ENCODE measurements around the gene MED8.

Gene MED8

DNA sequence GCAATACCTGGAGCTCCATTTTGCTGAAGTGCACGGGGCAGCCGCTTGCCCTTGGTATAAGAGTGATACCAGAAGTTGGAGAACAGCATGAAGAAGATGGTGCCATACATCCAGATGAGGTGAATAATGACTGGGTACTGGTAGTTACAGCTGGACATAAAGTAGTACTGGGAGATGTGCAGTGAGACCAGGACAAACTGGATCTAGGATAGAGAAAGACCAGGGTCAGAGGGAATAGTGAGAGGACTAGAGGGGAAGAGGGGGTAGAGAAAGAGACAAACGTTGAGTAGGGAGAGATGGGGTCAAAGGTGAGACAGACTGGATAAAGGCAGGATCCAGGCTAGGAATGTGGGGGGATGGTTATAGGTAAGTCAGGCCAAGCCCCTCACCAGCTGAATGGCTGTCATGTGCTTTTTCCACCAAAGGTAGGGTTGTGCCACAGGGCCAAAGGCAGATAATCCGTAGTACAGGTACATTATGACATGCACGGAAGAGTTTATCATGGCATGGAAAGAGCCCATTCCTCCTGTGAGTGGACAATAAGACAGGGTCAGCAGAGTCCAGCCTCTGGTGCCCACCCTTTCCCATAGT is 25.6 kb downstream of the MED8 start:
- no peak for FAIRE-seq

GRCh38 chr1:43363283-43363934 is 26.2 kb downstream of the MED8 start:
- no peak for FAIRE-seq
- TF ChIP-seq PAX5 (IDR thresholded peaks at IDR 0.05; ENCODE audit: insufficient read depth, low read length, severe bottlenecking) (no peak), SPI1 (IDR thresholded peaks at IDR 0.05; ENCODE audit: low read depth, low read length) (no peak), POLR2AphosphoS5 (IDR thresholded peaks at IDR 0.05; ENCODE audit: low read depth, low read length) (0 out of 2 replicates have a peak, but pooled peaks have one; percentile 14), POLR2A (IDR thresholded peaks at IDR 0.05; ENCODE audit: low read depth, low read length) (no peak)
- DNase-seq (ENCODE audit: insufficient read length, low spot score) = no peak

More for the DNA sequence above, 25.6 kb downstream of the MED8 start:
- no peak for DNase-seq (ENCODE audit: insufficient read length, low spot score)
- TF ChIP-seq POLR2A (IDR thresholded peaks at IDR 0.05; ENCODE audit: low read depth, low read length) = no peak

DNA sequence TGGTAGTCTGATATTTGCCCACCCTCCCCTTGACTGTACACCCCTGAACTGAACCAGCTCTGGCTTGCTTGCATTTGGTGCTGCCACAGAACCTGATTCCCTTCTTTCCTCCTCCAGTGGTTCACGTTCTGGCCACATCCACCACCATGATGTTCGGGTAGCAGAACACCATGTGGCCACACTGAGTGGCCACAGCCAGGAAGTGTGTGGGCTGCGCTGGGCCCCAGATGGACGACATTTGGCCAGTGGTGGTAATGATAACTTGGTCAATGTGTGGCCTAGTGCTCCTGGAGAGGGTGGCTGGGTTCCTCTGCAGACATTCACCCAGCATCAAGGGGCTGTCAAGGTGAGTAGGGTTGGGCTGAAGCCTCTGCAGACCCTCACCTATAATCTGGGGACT is 29.0 kb downstream of the MED8 start:
- FAIRE-seq (no peak), DNase-seq (ENCODE audit: insufficient read length, low spot score) (no peak)
- TF ChIP-seq POLR2A (IDR thresholded peaks at IDR 0.05; ENCODE audit: low read depth, low read length) = no peak
- no peak for TF ChIP-seq SPI1 (IDR thresholded peaks at IDR 0.05; ENCODE audit: low read depth, low read length)
- no peak for TF ChIP-seq POLR2AphosphoS5 (IDR thresholded peaks at IDR 0.05; ENCODE audit: low read depth, low read length)
- no peak for TF ChIP-seq PAX5 (IDR thresholded peaks at IDR 0.05; ENCODE audit: insufficient read depth, low read length, severe bottlenecking)
- no peak for TF ChIP-seq TAF1 (IDR thresholded peaks at IDR 0.05; ENCODE audit: low read depth, low read length)
- no peak for TF ChIP-seq POU2F2 (IDR thresholded peaks at IDR 0.05; ENCODE audit: low read depth, low read length)

DNA sequence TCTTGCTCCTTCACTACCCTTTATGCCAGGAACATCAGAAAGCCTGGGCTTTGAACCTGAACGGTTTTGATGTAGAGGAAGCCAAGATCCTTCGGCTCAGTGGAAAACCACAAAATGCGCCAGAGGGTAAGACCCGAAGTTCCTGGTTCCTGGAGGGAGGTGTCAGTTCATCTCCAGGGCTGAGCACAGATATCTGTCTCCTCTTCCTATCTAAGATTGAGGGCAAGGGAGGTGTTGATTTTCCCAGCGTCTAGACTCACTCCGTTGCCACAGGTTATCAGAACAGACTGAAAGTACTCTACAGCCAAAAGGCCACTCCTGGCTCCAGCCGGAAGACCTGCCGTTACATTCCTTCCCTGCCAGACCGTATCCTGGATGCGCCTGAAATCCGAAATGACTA is 29.9 kb downstream of the MED8 start:
- no peak for TF ChIP-seq TAF1 (IDR thresholded peaks at IDR 0.05; ENCODE audit: low read depth, low read length)
- no peak for TF ChIP-seq POLR2A (IDR thresholded peaks at IDR 0.05; ENCODE audit: low read depth, low read length)
- TF ChIP-seq POU2F2 (IDR thresholded peaks at IDR 0.05; ENCODE audit: low read depth, low read length) = no peak
- no peak for TF ChIP-seq PAX5 (IDR thresholded peaks at IDR 0.05; ENCODE audit: insufficient read depth, low read length, severe bottlenecking)
- no peak for TF ChIP-seq SPI1 (IDR thresholded peaks at IDR 0.05; ENCODE audit: low read depth, low read length)
- no peak for TF ChIP-seq POLR2AphosphoS5 (IDR thresholded peaks at IDR 0.05; ENCODE audit: low read depth, low read length)
- no peak for FAIRE-seq
- no peak for DNase-seq (ENCODE audit: insufficient read length, low spot score)

GRCh38 chr1:43358746-43359693 is 30.6 kb downstream of the MED8 start, which contains the start of gene CDC20:
TSS of gene CDC20 (plus strand) at chr1:43358981. CDS start at chr1:43359216, 235 bp downstream.
- DNase-seq (ENCODE audit: insufficient read length, low spot score) (peak; percentile 94), FAIRE-seq (peak; percentile 90)
- TF ChIP-seq POLR2A (IDR thresholded peaks at IDR 0.05; ENCODE audit: low read depth, low read length) = peak; percentile 73
- no peak for TF ChIP-seq TAF1 (IDR thresholded peaks at IDR 0.05; ENCODE audit: low read depth, low read length)
- peak; percentile 81 for TF ChIP-seq POLR2AphosphoS5 (IDR thresholded peaks at IDR 0.05; ENCODE audit: low read depth, low read length)

GRCh38 chr1:43358121-43358745 is 31.4 kb downstream of the MED8 start:
- FAIRE-seq (peak; percentile 50), DNase-seq (ENCODE audit: insufficient read length, low spot score) (peak; percentile 43)
- TF ChIP-seq SPI1 (IDR thresholded peaks at IDR 0.05; ENCODE audit: low read depth, low read length) = no peak
- no peak; the same call in 1 of the 2 replicates for TF ChIP-seq POLR2A (IDR thresholded peaks at IDR 0.05; ENCODE audit: low read depth, low read length)
- TF ChIP-seq POU2F2 (IDR thresholded peaks at IDR 0.05; ENCODE audit: low read depth, low read length) = no peak
- TF ChIP-seq TAF1 (IDR thresholded peaks at IDR 0.05; ENCODE audit: low read depth, low read length) = no peak

DNA sequence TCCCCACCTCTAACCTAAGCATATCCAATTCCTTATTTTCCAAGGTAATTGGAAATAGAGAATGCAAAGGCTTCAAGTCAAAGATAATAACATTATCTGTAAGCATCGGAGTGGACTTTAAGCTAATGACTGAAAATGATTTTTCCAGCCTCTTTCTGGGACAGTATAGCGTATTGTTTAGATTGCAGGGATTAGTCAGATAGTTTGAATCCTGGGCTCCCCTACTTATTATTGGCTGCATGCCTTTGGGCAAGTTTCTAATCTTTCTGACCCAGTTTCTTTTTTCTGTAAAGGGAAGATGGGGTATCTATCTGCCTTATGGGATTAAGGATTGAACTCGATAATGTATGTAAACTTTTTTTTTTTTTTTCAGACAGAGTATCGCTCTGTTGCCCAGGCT is 32.3 kb downstream of the MED8 start:
- FAIRE-seq (no peak), DNase-seq (ENCODE audit: insufficient read length, low spot score) (no peak)
- TF ChIP-seq POLR2AphosphoS5 (IDR thresholded peaks at IDR 0.05; ENCODE audit: low read depth, low read length) (no peak), SPI1 (IDR thresholded peaks at IDR 0.05; ENCODE audit: low read depth, low read length) (no peak), TAF1 (IDR thresholded peaks at IDR 0.05; ENCODE audit: low read depth, low read length) (no peak), POLR2A (IDR thresholded peaks at IDR 0.05; ENCODE audit: low read depth, low read length) (no peak), POU2F2 (IDR thresholded peaks at IDR 0.05; ENCODE audit: low read depth, low read length) (no peak), PAX5 (IDR thresholded peaks at IDR 0.05; ENCODE audit: insufficient read depth, low read length, severe bottlenecking) (no peak)

DNA sequence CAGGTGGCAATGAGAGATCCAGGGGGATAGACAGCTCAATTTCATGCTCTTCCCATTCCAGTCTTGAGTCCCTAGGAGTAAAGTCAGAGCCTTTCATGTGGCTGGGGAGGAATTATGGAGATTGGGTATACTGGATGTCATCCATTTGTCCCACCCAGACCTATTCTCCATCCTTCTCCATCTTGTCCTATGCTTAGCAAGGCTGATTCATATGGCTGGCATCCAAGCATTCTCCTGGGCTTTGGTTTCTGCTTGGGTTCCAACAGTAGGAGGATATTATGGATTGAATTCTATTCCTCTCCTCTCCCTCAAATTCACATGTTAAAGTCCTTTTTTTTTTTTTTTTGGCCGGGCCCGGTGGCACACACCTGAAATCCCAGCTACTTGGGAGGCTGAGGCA is 34.7 kb downstream of the MED8 start:
- no peak for FAIRE-seq
- TF ChIP-seq PAX5 (IDR thresholded peaks at IDR 0.05; ENCODE audit: insufficient read depth, low read length, severe bottlenecking) (no peak), TAF1 (IDR thresholded peaks at IDR 0.05; ENCODE audit: low read depth, low read length) (no peak), POU2F2 (IDR thresholded peaks at IDR 0.05; ENCODE audit: low read depth, low read length) (no peak), POLR2A (IDR thresholded peaks at IDR 0.05; ENCODE audit: low read depth, low read length) (no peak), SPI1 (IDR thresholded peaks at IDR 0.05; ENCODE audit: low read depth, low read length) (no peak)
- no peak for DNase-seq (ENCODE audit: insufficient read length, low spot score)

- TF ChIP-seq SPI1 (IDR thresholded peaks at IDR 0.05; ENCODE audit: low read depth, low read length) (no peak), PAX5 (IDR thresholded peaks at IDR 0.05; ENCODE audit: insufficient read depth, low read length, severe bottlenecking) (no peak), POLR2AphosphoS5 (IDR thresholded peaks at IDR 0.05; ENCODE audit: low read depth, low read length) (no peak), POLR2A (IDR thresholded peaks at IDR 0.05; ENCODE audit: low read depth, low read length) (no peak), TAF1 (IDR thresholded peaks at IDR 0.05; ENCODE audit: low read depth, low read length) (no peak), POU2F2 (IDR thresholded peaks at IDR 0.05; ENCODE audit: low read depth, low read length) (no peak)
- DNase-seq (ENCODE audit: insufficient read length, low spot score) (no peak), FAIRE-seq (no peak)
Observed at GRCh38 chr1:43354471-43354870, 35.1 kb downstream of the MED8 start.
